Fibroblast of peridontal ligament (primary cell): ENCODE data around the gene YLPM1.

Experiments
- DNase-seq: peaks from one replicate; pipeline ENCODE4 v3.0.0-alpha.2; 2010; ENCODE audit errors: extremely low read depth

YLPM1 gene

DNA sequence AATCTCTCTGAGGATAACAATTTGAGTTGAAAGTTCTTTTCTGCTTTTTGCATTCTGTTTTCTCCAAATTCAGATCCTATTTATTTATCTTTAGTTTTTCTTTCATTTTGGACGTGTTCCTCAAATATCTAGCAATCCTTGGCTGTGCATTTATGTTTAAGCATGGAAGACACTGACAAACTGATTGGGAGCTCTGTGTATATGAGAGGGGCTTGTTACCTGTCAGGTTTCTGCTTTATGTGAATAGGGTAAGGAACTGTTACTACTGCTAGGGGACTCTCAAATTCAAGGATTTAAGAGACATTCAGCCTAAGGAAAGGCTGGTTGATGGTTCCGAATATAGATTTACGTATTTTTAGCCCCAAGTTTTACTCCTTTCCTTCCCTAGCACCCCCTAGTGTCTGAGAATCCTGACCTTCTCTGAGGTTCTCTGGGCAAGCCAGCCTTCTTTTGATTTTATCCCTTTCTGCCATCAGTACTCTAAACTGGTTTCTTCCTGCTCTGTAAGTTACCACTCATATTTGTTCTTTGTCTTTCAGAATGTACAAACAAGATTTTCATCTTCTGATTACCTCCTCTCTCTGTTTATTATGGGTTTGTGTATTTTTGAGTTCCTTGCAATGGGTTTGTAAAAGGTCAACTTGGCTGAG lies 30.5 kb downstream of the YLPM1 start:
- DNase-seq: peak; percentile 34

DNA sequence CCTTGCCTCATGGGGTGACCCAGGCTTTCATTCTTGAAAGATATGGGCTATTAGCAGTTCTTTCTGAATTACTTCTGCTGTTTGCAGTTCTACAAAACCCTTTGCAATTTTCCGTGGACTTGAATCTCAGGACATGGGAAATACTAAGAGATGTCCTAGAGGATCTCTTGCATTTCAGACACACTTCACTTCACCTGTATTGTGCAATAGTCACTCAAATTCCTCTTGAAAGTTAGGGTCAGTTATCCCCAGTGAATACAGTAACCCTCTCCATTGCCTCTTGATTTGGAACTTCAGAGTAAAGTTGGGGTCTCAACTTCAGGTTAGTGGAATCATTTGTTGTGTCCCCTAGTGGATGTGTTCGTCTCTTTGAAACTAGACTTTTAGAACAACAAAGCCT lies 31.8 kb downstream of the YLPM1 start:
- no peak for DNase-seq

DNA sequence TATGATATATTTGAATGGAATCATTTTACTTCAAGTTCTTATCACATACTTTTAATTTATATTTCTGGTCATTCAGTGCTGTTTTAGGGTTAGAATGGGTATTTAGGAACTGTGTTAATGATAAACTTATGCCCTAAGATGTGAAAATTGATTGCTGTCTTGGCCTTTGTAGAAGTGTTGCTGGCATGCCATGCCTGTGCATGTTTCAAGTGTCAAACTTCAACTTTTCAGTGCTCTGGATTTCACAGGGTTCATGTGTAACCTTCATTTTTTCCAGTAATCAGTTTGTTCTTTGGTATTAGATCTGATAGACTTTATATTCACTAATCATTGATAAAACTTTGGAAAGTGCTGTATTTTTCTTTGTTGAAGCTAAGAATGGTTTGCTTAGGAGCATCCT lies 36.6 kb downstream of the YLPM1 start:
- DNase-seq: no peak

DNA sequence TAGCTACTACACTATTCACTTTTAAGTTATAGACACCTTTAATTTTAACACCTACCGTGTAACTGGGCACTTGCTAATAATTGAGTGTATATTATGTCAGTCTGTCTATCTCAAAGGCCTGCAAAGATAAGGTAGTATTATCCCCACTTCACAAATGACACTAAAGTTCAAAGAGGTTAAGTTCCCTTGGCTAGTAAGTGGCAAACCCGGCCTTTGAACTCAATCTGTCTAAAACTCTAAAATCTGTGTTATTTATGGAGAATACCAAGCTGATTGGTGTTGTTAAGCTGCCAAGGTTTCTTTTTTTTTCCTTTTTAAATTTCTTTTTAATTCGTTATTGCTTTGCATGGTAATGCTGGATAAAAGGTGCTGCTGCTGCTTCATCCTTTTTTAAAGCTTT lies 37.7 kb downstream of the YLPM1 start:
- no peak for DNase-seq

DNA sequence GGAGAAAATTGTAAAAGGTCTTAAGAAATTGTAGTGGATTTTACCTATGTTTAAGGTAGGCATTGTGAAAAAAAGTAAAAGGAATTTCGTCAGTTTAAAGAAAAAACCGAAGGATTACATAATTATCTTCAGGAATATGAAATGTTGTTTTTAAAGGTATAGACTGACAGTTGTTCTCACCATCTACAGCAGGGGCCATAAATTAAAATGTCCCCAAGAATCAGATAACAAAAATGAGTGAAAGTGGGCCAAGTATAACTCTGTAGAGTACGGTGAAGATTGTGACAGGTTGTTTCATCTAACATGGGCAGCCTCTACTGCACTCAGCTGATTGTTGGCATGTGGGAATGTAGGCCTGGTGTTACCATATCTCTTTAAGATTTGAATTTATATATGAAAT lies 38.3 kb downstream of the YLPM1 start:
- DNase-seq: no peak

DNA sequence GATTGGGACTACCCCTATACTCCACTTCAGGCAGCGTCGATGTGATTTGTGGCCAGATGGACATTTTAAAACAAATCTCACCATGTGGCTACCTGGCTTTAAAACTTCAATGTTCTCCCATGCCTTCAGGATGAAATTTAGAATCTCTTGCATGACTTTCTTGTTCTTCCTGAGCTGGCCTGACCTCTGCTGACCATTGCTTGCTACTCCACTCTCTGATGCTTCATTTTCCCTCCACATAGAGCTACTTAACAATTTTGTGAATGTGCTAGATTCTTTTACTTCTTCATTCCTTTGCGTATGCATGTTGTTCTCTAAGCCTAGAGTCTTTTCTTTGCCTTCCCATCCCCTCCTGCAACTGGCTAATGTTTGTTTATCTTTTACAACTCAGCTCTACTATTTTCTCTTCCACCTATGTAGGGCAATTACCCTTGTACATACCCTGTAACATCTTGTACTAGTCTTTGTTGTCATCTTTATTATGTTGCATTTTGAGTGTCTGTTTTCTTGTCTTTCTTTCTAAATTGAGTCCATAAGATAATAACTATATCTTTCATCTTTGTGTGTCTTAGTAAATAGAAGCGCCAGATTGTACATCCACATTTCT lies 41.2 kb downstream of the YLPM1 start:
- peak; percentile 80 for DNase-seq

DNA sequence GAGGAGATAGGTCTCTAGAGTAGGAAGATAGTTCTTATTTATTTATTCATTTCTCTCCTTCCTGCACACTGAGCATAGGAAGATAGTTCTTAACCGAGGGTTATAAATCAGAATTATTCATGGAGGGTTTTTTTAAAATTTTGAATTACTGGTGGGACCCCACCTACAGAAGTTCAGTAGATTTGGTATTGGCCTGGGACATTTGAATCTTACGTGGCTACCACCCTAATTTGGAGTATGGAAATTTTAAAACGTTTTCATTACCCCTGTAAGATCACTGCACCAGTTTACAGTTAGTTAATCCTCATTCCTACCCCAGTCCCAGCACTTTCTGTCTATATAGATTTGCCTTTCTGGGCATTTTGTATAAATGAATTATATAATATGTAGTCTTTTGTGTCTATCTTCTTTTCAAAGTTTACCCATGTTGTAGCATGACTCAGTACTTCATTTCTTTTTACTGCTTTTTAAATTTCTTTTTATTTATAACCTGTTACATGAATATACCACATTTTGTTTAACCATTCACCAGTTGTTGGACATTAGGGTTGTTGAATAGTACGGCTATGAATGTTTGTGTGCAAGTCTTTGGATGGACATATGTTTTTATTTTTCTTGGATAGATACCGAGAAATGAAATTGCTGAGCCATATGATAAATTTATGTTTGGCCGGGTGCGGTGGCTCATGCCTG lies 44.9 kb downstream of the YLPM1 start:
- DNase-seq: no peak

DNA sequence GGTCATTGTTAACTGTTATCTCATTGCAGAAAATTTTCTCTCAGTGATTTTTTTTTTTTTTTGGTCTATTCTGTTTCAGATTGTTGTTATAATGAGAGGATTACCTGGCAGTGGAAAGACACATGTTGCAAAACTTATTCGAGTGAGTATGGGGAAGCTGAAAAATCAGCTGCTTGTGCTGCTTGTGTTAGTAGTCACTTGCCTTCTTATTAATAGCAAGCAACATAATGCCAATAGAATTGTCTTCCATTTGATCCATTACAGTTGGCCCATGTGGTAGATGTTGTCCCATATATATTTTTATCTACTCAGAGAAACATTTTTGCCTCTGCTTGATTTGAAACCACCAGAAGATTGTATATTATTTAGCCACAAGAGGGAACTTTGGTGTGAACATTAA lies 53.0 kb downstream of the YLPM1 start:
- no peak for DNase-seq

DNA sequence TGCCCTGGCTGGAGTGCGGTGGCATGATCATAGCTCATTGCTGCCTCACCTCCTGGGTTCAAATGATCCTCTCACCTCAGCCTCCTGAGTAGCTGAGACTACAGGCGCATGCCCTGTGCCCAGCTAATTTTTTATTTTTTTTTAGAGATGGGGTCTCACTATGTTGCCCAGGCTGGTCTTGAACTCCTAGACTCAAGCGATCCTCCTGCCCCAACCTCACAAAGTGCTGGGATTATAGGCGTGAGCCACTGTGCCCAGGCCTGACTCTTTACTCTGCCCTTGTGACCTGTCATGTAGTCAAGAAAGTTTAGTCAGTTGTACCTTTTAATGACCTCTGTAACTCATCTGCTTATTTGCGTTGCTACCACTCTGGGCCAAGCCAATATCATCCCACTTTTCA lies 57.2 kb downstream of the YLPM1 start:
- no peak for DNase-seq

DNA sequence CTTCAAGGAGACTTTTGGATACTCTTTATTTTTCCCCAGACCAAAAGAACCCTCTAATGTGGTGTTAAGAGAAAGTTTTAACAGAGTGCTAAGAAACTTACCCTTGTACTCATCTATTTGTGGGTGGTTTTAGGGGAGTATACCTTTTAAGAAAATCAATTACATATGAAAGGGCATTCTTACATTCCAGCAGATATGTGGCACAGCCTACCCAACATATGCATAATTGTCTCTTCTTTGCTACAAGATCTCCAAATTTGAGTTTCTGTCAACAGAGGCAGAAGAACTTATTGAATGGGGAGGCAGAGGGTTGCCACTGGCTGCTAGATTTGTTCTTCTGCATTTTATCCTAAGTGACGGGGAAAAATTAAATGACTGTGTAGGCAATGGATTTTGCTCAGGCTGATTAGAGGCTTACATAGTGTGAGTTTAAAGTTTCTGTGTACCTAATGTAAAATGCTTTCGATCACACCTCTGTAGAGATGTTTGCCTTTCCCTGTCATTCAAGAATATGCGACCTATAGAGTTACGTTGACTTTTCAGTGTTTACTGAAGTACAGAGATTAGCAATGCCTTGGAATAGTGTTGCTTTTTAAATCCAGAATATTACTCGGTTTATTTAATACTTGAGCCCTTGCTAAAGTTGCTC lies 58.3 kb downstream of the YLPM1 start:
- DNase-seq: no peak

DNA sequence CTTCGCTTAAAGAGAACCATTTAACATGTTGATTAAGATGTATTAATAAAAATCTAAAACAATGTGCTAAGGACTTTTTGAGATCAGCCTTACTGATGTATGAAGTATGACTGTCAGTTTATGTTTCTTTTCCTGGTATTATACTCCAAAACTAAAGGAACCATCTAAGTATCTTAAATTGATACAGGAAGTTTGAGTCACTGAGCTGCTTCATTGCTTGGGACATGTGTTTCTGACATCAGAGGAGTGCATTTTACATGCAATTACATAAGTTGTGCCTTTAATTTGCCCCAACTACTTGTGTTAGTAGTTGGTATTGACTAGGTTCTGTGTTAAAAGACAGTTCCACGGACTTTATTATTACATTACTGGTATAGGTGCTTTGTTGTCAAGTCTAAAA lies 61.9 kb downstream of the YLPM1 start:
- DNase-seq: peak; percentile 84

DNA sequence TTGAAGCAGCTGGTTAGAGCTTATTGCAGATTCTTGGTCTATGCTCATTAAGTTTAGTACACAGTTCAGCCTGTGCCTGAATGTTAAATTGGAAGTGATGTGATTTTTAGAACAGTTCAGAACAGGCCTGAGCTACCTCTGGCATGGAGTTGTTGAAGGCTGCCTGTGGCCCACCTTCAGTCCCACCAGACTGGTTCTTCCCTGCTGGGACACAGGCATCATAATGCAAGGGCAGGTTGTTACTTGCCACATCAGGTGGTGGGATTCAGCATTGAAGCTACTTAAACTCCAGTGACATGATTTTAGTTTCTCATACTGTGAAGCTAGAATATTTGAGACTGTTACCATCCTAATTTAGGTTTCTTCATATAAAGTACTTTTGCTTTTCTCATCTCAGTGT lies 63.5 kb downstream of the YLPM1 start:
- DNase-seq: no peak

DNA sequence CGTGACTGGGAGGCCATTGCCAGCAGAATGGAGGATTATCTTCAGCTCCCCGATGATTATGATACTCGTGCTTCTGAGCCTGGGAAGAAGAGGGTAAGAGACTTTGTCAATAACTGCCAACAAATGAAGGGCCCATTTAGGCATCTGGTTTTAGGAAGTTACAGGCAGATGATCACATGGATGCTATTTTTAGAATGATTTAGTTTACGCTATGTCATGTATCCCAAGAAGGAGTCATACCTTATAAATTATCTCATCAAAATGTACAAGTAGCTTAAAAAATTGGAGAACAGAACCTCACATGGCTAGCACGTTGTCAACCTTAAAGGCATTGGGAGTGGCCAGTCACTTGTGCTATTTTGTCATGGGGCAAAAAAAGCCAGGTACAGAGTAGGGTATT lies 66.1 kb downstream of the YLPM1 start:
- no peak for DNase-seq

DNA sequence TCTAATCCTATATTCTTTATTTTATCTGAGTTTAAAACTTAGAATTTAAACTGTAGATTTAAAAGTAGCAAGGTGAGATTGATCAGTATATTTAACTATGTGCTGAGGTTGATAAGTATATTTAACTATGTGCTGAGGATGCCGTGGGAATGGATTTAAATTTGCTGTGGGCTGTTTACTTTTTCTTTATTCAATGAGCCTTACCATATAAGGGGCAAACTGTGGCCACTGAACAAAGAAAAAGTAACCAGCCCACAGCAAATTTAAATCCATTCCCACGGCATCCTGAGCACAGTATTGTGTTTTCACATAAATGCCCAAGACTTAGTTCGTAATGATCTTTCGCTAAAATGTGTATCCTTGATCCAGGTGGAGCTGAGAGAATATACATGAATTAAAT lies 69.7 kb downstream of the YLPM1 start:
- DNase-seq: no peak

DNA sequence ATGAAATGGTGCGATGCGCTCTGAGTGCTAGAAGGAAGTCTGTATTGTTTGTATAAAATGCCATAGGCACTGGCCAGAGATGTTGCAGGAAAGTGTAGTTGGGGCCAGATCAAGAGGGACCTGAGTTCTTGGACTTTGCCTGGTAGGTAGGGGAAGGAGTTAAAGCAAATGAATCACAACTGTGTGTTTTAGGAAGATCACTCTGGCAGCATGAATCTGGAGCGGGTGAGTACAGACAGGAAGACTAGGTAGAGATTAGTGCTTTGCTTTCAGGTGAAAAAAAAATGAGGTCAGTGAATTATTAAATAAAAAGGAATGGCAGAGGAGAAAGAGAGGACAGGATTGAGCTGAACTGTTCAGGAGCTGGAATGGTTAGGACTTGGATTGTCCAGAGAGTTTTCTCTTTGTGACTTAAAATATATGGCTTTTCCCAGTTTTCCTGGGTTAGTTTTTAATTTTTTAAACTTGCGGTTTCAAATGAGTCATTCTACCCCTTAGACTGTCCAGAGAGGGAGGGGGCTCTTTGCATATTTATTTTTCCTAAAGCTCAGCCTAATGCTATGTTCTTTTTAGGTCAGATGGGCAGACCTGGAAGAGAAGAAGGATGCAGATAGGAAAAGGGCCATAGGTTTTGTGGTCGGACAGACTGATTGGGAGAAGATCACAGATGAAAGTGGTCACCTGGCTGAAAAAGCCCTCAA lies 71.7 kb downstream of the YLPM1 start:
- DNase-seq: peak; percentile 68

DNA sequence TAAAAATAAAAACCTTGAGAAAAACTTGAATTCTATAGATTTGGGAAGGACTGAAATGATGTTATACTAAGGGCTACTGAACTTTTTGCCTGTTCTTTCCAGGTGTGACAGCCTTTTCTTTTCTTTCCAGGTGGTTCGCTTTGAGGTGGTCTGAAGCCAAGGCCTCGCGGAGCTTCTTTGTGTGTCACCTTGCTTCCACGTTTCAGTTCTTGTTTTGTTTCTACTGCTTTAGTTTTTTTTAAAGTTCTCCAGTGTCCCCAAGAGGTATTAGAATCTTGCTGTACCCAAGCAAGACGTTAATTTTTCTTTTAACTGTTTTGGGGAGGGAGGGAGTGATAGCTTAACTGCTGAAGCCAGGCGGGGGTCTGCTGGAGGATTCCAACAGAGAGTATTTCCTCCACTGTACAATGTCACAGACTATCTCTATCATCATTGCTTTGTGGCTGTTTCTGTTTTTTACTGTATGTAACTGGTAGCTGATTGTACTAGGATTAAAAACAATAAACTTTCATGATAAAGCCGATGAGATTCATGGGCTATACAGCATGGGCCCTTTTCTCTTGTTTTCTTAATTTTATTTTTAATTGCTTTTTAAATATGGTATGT lies 72.6 kb downstream of the YLPM1 start:
- no peak for DNase-seq

DNA sequence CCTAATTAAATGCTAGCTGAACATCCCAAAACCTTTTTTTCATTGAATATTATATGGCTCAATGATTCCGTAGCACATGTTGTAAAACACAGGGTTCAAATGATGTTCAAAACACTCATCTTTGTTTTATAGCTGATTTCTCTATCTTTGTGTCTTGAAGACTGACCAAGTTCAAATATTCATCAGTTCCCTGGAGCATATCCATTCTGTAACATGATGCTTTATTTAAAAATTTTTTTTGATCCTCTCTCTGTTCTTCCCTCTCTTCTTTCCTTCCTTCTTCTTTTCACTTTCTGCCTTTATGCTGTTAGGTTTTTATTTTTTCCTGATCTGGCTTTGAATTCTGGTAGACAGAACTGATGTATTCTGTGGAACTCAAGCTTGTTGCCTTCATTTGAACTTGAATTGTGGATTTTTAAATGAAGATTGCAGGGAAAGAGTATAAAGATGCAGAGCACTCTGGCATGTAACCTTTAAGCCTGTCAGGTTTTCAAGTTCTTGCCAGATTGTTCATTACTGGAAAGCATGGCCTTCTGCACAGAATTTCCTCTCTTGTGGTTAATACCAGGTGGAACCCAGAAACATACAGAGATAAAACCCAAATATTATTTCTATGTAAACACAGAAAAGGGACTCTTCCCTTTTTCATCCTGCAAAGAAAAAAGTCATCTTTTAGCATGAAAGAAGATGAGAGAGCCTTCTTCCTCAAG lies 73.3 kb downstream of the YLPM1 start:
- DNase-seq: peak; percentile 66

DNA sequence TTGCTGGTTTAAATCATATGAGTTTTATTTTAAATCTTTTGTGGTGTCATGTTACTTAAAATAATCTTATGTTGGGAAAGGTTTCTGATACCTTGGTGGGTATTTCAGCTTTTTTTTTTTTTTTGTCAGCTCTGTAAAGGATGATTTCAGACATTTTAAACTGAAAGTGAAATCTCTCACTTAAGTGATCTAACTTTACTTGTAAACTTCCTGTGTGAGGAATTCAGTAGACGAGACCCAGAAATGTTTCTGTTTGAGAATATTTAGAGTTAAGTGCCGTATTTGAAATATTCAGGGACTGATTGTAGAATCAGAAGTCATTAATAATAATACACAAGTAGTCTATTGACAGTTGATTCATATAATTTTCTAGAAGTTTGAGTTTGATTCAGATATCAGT lies 75.0 kb downstream of the YLPM1 start:
- peak; percentile 51 for DNase-seq

DNA sequence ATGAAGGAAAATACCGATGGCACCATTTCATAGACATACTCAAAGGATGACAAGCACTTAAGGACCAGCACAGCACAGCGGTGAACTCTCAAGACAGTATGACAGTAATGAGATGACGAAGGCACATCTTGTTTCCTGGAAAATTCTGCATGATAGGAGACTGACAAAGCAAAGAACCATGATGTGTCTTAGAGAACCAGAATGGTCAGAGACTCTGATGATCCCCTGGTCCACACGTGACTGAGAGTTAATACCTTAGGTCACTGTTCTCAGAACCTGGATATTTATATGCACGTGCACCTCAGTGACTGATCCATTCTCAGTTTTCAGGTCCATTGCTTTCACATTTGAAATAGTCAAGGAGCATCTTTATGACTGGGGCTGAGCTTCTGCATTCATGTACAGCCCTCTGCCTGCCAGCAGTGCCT lies 77.5 kb downstream of the YLPM1 start:
- DNase-seq: no peak

DNA sequence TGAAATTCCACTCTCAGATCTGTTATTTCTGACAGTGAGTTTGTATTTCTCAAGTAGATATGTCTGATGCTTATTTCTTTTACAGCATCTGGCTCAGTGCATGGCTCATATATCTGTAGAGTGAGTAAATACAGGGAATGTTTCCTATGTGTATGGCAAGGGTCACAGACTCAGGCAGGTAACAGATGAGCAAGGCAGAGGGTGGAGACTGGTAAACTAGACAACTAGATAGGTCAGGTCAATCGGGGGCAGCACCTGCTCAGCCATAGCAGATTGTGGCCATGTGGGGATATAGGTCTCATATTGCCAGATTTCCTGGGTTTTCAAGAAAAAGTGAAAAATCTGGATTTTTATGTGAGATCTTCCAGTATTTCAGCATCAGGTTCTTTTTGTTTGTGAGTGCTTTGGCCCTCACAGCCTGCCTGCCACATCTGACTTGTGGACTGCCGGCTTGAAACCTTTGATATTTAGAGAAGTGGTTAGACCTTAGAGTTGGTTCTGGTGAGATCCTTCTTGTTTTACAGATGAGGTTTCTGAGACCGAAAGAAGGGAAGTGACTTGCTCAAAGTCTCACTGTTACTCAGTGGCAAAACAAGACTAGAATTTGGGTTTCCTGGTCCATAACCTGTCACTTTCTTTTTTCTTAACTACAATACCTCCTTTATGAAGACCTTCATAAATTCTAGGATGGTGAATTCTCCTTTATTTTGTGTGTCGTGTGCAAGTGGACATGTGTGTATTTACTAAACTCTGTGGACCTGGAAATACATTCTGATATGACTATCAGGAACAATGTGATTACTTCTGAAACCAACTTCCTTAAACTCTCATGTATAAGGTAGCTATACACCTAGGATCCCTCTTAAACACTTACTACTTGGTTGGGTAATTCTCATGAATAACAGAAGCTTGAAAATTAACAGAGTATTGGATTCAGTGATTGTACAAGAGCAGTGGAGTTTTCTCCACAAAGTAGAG lies 78.4 kb downstream of the YLPM1 start:
- DNase-seq: no peak
